Mononuclear cell (primary cell): ENCODE measurements around the gene DHX16. TPM values are rescaled to one million over a fixed set of nuclear protein-coding genes. Genes with fewer than 3 reads are reported as not detected.

Experiments
- H3K27me3 ChIP-seq: 2 replicates; pipeline ENCODE4 v1.6.0; 2011; ENCODE audit warnings: low read length, control low read depth; ENCODE audit not compliant: insufficient read depth
- H3K4me1 ChIP-seq: 2 replicates; pipeline ENCODE4 v1.5.1; 2011; ENCODE audit warnings: mild to moderate bottlenecking, low read length, control low read depth; ENCODE audit not compliant: insufficient read depth
- H3K4me3 ChIP-seq: 2 replicates; pipeline ENCODE4 v1.5.1; 2011; ENCODE audit warnings: mild to moderate bottlenecking, low read length, moderate library complexity
- H3K9me3 ChIP-seq: 2 replicates; pipeline ENCODE4 v1.5.1; 2011; ENCODE audit warnings: low read depth, mild to moderate bottlenecking, control low read depth, low read length
- total RNA-seq: library from RNA; depleted of rRNA; stranded (reverse); fragments of >200 nt; gene quantifications from one replicate; pipeline ENCODE4 v1.2.3, GENCODE V29; 2012

The DHX16 gene
- total RNA-seq, 1 donor = 8.2 TPM

GRCh38 chr6:30686908-30687658 is 14.3 kb upstream of the DHX16 start:
- Histone ChIP-seq H3K4me1 (peaks cover 39% of the 10 kb centered on the region), H3K4me3 (peak overlapping the region; percentile 94), H3K9me3 (no peaks in the 10 kb centered on the region), H3K27me3 (no peaks in the 10 kb centered on the region)

DNA sequence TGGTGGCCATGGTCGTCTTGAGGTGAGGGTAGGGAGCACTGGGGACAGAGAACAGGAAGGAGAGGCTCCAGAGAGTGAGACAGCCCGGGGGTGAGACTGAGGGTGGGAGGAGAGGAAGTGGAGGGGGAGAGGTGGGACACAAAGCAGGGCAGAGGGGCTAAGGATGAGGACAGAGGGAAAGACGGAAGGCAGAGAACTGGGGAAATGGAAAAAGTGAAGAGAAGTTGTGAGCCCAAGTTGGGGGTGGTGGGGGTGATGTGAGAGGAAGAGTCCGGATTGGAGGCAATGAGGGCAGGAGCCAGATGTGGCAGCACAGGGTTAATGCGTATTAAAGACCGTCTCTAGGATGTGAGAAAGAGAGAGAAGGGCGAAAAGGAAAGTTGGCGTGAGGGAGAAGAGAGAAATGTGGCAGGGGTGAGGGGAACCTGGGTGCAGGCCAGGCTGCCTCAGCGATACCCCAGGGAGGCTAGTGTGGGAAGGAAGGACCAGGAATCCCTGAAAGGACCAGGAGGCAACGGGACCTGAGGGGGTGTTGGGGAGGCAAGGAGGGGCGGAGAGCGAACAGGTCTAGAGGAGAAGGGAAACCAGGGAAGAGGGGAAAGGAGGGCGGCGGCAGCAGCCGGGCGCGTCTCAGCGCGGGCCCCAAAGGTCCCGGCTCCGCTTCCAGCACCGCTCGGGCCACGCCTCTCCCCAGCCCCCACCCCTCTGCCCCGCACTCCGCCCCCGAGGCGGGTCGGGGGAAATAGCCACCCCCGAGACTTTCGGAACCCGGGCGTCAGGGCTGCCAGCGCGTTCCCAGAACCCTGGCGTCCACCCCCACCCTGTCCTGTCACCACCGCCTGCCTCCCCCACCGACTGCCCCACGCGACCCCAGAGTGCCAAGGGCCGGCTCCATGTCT is 13.5 kb upstream of the DHX16 start, which contains the start of gene PPP1R18:
Gene PPP1R18 (minus strand): TSS at position 637 of the 899 bp plus-strand sequence. CDS start 627 bp downstream, at position 10.
- H3K27me3 ChIP-seq = no peaks in the 10 kb centered on the region
- peak within 1 kb of the TSS; percentile 94 for H3K4me3 ChIP-seq
- H3K4me1 ChIP-seq = peaks cover 40% of the 10 kb centered on the region
- H3K9me3 ChIP-seq = no peaks in the 10 kb centered on the region

- H3K4me1 ChIP-seq = peaks cover 45% of the 10 kb centered on the region
- H3K9me3 ChIP-seq = no peaks in the 10 kb centered on the region
- peak overlapping the region; percentile 94 for H3K4me3 ChIP-seq
- no peaks in the 10 kb centered on the region for H3K27me3 ChIP-seq
These were observed 12.6 kb upstream of the DHX16 start for GRCh38 chr6:30685157-30686008.

DNA sequence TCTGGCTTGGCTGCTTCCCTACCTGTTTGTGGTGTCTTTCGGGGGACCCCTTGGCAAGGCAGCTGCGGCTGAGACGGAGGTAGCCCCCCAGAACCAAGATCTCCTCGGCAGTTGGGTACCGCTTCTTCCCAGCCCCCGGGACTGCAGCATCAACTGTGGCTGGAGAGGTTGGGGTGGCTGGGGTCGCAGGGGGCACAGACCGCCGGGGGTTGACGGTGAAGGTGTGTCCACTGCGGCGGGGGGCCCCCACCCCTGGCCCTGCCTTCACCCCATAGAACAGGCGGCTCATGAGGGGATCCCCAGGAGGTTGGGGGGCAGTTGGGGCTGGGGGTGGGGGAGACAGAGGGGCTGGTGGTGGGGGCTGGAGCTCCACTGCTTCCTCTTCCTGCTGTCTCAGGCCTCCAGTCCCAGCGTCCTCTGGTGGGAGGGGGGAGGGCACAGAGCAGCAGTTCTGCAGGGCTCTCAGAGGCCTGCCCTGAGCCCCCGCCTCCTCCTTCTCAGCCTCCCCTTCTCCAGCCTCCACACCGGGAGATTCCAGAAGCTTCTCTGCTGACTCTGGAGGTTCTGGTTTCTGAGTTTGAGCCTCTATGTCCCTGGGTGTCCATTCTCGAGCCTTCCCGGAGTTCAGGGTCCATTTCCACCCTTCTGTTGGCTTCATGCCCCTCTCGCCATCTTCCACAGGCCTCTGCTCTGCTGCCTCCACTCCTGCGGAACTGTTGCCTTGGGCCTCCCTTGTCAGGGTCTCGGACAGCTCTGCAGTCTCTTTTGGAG is 11.8 kb upstream of the DHX16 start:
- Histone ChIP-seq H3K4me1 (peaks cover 45% of the 10 kb centered on the region), H3K9me3 (no peaks in the 10 kb centered on the region), H3K4me3 (peak overlapping the region; percentile 94), H3K27me3 (no peaks in the 10 kb centered on the region)

DNA sequence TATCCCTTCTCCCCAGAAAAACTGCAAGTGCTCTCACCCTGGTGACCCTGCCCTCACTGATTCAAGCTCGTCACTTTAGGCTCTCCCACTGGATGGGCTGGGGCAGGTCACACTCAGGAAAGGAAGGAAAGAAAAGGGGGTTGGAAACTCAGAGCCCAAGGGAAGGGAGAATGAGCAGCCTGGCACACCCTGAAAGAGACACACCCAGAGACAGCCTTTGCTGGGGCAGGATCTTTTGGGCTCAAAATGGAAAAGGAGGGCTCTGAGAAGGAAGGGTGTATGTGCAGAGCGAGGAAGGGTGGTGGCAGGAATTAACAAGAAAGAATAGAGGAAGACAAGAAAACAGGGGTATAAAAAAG is 11.2 kb upstream of the DHX16 start:
- H3K27me3 ChIP-seq = no peaks in the 10 kb centered on the region
- peak overlapping the region; percentile 94 for H3K4me3 ChIP-seq
- no peaks in the 10 kb centered on the region for H3K9me3 ChIP-seq
- H3K4me1 ChIP-seq = peaks cover 44% of the 10 kb centered on the region

GRCh38 chr6:30683183-30683979 is 10.6 kb upstream of the DHX16 start:
- no peaks in the 10 kb centered on the region for H3K27me3 ChIP-seq
- H3K4me3 ChIP-seq = peak overlapping the region; percentile 94
- H3K9me3 ChIP-seq = no peaks in the 10 kb centered on the region
- H3K4me1 ChIP-seq = peaks cover 44% of the 10 kb centered on the region

GRCh38 chr6:30682143-30683117 is 9.6 kb upstream of the DHX16 start:
- Histone ChIP-seq H3K4me1 (peaks cover 42% of the 10 kb centered on the region), H3K27me3 (no peaks in the 10 kb centered on the region), H3K4me3 (peak overlapping the region; percentile 94), H3K9me3 (no peaks in the 10 kb centered on the region)

DNA sequence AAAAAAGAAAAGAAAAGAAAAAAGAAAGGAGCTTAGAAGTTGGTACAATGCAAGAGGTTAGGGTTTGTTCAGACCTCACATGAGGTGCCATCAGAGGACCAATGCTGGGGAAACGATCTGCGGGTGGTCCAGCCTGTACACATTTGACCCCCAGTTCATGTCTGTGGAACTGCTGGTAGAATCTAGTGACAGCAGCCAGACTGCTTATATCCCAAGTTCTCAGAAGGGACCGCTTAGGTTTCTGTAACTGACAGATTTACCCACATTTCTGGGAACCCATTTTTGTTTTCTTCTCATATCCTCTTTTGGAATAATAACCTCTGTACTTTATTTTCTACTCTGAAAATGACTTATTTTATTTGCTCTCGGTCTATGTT is 8.9 kb upstream of the DHX16 start:
- Histone ChIP-seq H3K4me1 (peaks cover 48% of the 10 kb centered on the region), H3K4me3 (peak overlapping the region; percentile 94), H3K27me3 (no peaks in the 10 kb centered on the region), H3K9me3 (no peaks in the 10 kb centered on the region)

DNA sequence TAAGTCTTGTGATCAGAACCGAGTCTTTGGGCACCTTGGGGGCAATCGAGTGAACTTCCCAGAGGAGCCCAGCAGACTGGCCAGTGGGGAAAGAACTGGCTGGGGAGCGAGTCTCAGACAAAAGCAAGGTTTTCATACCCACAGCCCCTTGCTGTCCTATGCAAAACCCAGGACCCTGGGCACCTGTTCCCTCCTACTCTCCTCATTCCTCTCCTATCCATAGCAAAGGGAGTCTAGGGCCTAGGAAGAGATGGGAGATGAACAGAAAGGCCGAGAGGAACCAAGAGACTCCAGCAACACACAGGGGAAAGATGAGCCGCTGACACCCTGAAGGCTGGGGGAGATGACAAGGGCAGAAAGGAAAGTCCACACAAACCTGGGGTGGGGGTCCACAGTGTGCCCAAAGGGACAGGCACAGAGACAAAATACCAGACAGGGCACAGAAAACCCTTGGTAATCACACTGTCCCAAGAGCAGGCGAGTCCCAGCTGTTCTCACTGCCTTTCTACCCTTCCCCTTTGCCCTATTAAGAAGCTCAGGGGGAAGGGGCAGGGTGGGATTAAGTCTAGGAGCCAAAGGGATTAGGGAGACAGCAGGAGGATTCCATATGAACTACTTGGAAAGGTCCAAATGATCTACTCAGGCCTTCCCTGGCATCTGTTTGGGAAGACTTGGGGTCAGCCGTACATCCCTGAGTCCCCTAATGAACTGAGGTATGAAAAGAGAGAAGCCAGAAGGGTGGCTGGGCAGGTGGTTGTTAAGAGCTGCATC is 7.1 kb upstream of the DHX16 start:
- peaks cover 49% of the 10 kb centered on the region for H3K4me1 ChIP-seq
- H3K4me3 ChIP-seq = peak overlapping the region; percentile 94
- H3K9me3 ChIP-seq = no peaks in the 10 kb centered on the region
- no peaks in the 10 kb centered on the region for H3K27me3 ChIP-seq

DNA sequence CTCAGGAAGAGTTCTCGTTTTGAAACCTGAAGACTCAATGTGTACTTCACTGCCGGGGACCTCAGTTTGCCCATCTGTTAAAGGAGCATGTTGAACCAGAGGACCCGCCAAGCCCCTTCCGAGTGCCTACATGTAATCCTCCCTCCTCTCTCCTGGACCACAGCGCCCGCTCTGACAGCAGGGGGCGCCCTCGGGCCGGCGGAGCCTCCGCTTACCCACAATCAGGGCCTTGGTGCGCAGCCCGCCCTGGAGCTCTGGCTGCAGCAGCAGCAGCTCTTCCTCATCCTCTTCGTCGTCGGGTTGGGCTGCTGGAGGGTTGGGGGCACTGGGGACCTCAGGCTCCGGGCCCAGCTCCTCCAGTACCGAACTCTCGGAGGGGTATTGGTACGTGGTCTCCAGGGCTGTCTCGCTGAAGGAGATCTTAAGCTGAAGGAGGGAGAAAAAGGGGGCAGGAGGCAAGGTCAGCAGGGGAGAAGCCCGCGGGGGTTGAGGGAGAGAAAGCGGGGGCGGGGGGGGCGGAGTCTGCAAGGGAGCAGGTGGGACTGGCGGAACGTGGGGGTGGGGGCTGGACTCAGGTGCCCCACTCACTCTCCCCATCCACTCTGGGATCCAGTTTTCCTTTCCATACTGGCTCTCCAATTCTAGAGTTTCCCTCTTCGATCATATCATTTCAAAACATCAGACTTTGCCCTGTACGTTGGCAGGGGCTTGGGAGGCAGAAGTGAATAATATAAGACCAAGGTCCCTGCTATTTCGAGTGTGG is 6.3 kb upstream of the DHX16 start:
- Histone ChIP-seq H3K9me3 (no peaks in the 10 kb centered on the region), H3K4me1 (peaks cover 49% of the 10 kb centered on the region), H3K27me3 (no peaks in the 10 kb centered on the region), H3K4me3 (peak overlapping the region; percentile 94)

DNA sequence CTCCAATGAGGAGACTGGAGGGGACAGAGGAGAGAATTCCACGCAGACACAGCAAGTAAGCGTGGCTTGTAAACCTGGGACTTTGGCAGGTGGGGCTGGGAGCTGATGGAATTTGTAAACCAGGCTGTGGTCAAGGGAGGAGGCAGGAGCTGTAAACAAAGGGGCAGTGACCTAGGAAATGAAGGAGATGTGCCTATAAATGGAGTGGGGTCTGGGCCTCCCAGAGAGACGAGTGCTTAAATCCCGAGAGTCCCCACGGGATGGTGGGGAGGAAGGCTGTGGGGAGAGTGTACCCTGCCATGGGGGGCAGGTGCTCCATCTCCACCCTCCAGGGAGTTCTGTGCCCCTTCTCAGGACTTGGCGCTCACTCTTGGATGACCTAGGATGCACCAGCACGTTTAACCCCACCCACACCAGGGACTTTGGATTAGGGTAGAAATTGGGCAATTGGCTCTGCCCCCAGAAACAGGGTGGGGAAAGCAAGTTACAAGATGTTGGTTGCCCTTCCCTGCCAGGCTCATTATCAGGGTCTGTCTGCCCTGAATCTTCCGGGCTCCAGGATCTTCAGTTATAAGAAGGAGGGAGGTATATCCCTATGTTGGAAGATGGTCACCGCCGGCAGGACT is 4.0 kb upstream of the DHX16 start:
- Histone ChIP-seq H3K27me3 (no peaks in the 10 kb centered on the region), H3K4me1 (peaks cover 65% of the 10 kb centered on the region), H3K9me3 (no peaks in the 10 kb centered on the region), H3K4me3 (no peak overlapping the region)
